HEK293T (cell line): ENCODE data around the gene SLC25A39.
"Not testable (repeated sequence)": the region's sequence is repeated elsewhere in the genome, so short reads cannot be mapped to it uniquely, and the experiment has no call there.

Experiments
- CTCF ChIA-PET: fragments of 350-600 bp; formaldehyde crosslinking; extraction: SDS; loops from one replicate; lab custom pipeline; 2021; ENCODE audit warnings: antibody characterized with exemption, inconsistent platforms; lab: Yijun Ruan, JAX
- POLR2A ChIA-PET: fragments of 350-600 bp; formaldehyde crosslinking; extraction: SDS; loops from one replicate; lab custom pipeline; 2020; ENCODE audit warnings: antibody characterized with exemption, inconsistent platforms; lab: Yijun Ruan, JAX
- DNase-seq: peaks from one replicate; pipeline ENCODE4 v3.0.0; 2012; ENCODE audit warnings: mixed read lengths; ENCODE audit errors: extremely low spot score
- ARNT ChIP-seq: fragments of 450-650 bp; IDR thresholded peaks from 2 replicates; pipeline ENCODE4 v1.6.1; 2017; ENCODE audit warnings: mild to moderate bottlenecking
- BHLHE40 ChIP-seq: fragments of 450-650 bp; IDR thresholded peaks from 2 replicates; pipeline ENCODE4 v1.6.1; 2016; ENCODE audit warnings: mild to moderate bottlenecking, moderate library complexity, borderline replicate concordance
- CTBP1 ChIP-seq: fragments of 450-650 bp; IDR thresholded peaks from 2 replicates; pipeline ENCODE4 v1.6.1; 2016; ENCODE audit warnings: borderline replicate concordance
- ELF4 ChIP-seq: fragments of 450-650 bp; IDR thresholded peaks from 2 replicates; pipeline ENCODE4 v1.6.1; 2017; ENCODE audit warnings: antibody characterized with exemption
- FOXA1 ChIP-seq: fragments of 450-650 bp; IDR thresholded peaks from 2 replicates; pipeline ENCODE4 v1.6.1; 2016; ENCODE audit warnings: mild to moderate bottlenecking
- FOXK2 ChIP-seq: fragments of 450-650 bp; IDR thresholded peaks from 2 replicates; pipeline ENCODE4 v1.6.1; 2016; ENCODE audit warnings: mild to moderate bottlenecking
- FOXM1 ChIP-seq: fragments of 450-650 bp; IDR thresholded peaks from 2 replicates; pipeline ENCODE4 v1.6.1; 2017; ENCODE audit warnings: mild to moderate bottlenecking, borderline replicate concordance
- HDGF ChIP-seq: fragments of 450-650 bp; IDR thresholded peaks from 2 replicates; pipeline ENCODE4 v1.6.1; 2017; ENCODE audit warnings: antibody characterized with exemption, borderline replicate concordance
- L3MBTL2 ChIP-seq: fragments of 450-650 bp; conservative IDR thresholded peaks from 2 replicates; pipeline ENCODE4 v1.6.1; 2016; ENCODE audit warnings: mild to moderate bottlenecking
- LEF1 ChIP-seq: fragments of 450-650 bp; IDR thresholded peaks from 2 replicates; pipeline ENCODE4 v1.6.1; 2017; ENCODE audit warnings: mild to moderate bottlenecking, borderline replicate concordance
- NFRKB ChIP-seq: fragments of 450-650 bp; IDR thresholded peaks from 2 replicates; pipeline ENCODE4 v1.6.1; 2016; ENCODE audit warnings: mild to moderate bottlenecking, moderate library complexity
- SP1 ChIP-seq: fragments of 450-650 bp; IDR thresholded peaks from 2 replicates; pipeline ENCODE4 v1.6.1; 2017
- SUZ12 ChIP-seq: fragments of 450-650 bp; IDR thresholded peaks from 2 replicates; pipeline ENCODE4 v1.6.1; 2016; ENCODE audit warnings: mild to moderate bottlenecking
- TARDBP ChIP-seq: fragments of 450-650 bp; IDR thresholded peaks from 2 replicates; pipeline ENCODE4 v1.6.1; 2016
- ZNF384 ChIP-seq: fragments of 450-650 bp; IDR thresholded peaks from 2 replicates; pipeline ENCODE4 v1.6.1; 2016
- TF ChIP-seq, protein P1 (sequence below): fragments of 450-650 bp; IDR thresholded peaks from 2 replicates; pipeline ENCODE4 v1.6.1; 2016

Gene SLC25A39

DNA sequence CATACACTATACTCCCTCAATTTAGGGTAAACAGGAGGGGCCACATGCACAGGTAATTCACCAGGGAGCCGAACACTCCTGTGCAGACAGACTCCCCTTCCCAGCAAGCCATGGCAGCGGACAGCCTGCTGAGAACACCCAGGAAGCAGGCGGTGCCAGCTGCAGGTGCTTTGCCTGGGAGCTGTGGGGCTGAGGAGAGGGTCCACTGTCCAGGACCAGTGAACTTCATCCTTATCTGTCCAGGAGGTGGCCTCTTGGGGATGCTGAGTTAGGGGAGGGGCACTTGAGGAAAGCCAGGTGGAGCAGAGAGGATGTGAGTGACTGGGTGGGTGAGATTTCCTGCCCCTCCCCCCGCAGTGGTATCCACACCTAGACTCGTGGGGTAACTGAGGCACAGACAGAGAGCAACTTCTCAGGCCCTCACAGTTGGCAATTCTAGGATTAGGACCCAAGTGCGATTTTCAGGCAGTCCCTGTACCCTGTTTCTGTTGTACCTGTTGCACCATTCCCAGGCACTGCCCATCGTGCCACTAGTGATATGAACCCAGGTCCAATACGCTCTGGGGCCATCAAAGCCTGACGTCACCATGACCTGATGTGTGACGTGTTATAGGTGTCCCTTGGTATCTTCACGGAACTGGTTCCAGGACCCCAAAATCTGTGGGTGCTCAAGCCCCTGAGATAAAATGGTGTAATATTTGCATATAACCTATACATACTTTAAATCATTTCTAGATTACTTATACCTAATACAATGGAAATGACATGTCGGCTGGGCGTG, 21.6 kb upstream of the SLC25A39 start:
- no peak for DNase-seq
- ChIA-PET POLR2A (interaction anchor here (0.6 to 2.2 kb wide), 15 partner anchors 12 to 301 kb away, joined by 3 to 14 read pairs (median 6); partner anchors contain the start of genes TMUB2 and UBTF), CTCF (interaction anchor here (0.9 to 2.8 kb wide), 10 partner anchors 11 to 298 kb away, joined by 3 to 28 read pairs (median 4); no protein-coding TSS in a partner anchor)
- TF ChIP-seq NFRKB (no peak), ELF4 (no peak), FOXM1 (no peak), HDGF (no peak)
- TF ChIP-seq, protein P1, sequence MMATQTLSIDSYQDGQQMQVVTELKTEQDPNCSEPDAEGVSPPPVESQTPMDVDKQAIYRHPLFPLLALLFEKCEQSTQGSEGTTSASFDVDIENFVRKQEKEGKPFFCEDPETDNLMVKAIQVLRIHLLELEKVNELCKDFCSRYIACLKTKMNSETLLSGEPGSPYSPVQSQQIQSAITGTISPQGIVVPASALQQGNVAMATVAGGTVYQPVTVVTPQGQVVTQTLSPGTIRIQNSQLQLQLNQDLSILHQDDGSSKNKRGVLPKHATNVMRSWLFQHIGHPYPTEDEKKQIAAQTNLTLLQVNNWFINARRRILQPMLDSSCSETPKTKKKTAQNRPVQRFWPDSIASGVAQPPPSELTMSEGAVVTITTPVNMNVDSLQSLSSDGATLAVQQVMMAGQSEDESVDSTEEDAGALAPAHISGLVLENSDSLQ, result no peak

DNA sequence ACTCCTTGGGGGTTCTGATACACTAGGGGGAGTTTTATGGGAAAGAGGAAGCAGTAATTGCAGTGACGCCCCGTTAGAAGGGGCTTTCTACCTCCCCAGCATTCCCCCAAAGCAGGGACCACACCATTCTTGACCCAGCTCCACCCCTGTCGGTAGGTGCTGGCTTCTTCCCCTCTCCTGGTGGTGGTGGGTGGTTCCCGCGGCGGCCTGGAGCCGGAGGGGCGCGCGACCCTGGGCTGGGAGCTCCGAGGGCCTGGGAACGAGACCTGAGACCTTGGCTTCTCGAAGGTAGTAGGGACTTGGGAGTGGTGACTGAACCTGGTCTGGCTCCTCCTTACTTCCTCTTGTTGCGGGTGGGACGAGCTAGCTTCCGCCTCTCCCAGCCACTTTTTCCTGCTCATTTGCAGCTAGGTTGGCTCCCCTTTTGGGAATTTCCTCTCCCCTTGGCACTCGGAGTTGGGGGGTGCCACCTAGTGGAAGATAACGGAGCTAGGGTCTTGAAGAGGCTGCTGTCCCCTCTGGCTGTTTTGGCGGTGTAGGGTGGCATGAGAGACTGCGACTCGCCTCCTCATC, 20.9 kb upstream of the SLC25A39 start:
- peak; percentile 40 for DNase-seq
- POLR2A ChIA-PET, result interaction anchor here (0.6 to 2.2 kb wide), 18 partner anchors 10 to 302 kb away, joined by 3 to 14 read pairs (median 4); partner anchors contain the start of genes TMUB2 and UBTF
- TF ChIP-seq FOXA1, result no peak
- TF ChIP-seq SP1, result no peak
- TF ChIP-seq FOXM1, result no peak
- no peak for TF ChIP-seq L3MBTL2
- CTCF ChIA-PET, result interaction anchor here (0.6 to 2.8 kb wide), 12 partner anchors 10 to 299 kb away, joined by 3 to 28 read pairs (median 3); no protein-coding TSS in a partner anchor

DNA sequence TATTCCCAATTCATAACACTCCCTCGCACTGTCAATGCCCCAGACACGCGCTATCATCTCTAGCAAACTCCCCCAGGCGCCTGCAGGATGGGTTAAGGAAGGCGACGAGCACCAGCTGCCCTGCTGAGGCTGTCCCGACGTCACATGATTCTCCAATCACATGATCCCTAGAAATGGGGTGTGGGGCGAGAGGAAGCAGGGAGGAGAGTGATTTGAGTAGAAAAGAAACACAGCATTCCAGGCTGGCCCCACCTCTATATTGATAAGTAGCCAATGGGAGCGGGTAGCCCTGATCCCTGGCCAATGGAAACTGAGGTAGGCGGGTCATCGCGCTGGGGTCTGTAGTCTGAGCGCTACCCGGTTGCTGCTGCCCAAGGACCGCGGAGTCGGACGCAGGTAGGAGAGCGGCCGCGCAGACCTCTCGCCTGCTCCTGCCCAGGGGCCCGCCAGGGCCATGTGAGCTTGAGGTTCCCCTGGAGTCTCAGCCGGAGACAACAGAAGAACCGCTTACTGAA, 20.4 kb upstream of the SLC25A39 start, which contains the start of gene GRN:
Gene GRN, plus strand, starts transcription at position 364 of the 515 bp plus-strand sequence. CDS start 3,863 bp downstream, outside the sequence.
- peak; percentile 96 for DNase-seq
- no peak for TF ChIP-seq FOXA1
- TF ChIP-seq L3MBTL2, result peak; percentile 98
- CTCF ChIA-PET, result interaction anchor here (0.6 to 2.8 kb wide), 13 partner anchors 9 to 299 kb away, joined by 3 to 28 read pairs (median 3); partner anchors contain the start of gene FAM171A2
- POLR2A ChIA-PET, result interaction anchor here (0.6 to 2.2 kb wide), 16 partner anchors 10 to 303 kb away, joined by 3 to 14 read pairs (median 6); partner anchors contain the start of gene TMUB2

DNA sequence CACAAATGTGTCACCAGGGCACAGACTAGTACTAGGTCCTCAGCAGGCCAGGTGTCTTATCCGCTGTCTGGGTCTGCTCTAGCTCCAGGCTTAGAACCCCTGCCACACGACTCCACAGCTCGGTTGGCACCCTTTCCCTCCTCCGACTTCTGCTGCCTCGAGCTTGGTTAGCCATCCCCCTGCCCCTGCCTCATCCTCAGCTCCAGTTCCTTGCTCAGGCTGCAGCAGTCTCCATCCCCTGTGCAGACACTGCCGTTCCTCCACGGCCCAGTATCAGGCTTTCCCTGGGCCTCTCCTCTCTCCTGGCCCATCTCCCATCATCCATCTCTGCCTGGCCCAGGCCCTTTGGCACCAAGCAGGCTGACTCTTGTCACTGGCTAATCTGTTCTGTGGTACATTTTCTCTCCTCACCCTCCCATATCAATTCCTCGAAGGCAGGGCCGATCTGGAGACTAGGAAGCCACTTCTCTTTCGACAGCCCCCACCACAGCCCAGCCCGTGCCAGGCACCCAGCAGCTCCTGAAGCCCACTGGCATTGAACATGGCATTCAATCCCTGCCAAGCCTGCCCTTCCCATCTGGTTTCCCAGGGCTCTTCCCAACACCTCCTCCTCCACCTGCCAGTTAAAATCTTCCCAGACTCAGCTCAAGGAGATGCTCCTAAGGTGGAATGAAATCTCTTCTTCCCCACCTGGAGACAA, 19.0 kb upstream of the SLC25A39 start:
- ChIA-PET CTCF (interaction anchor here (1.0 to 2.8 kb wide), 3 partner anchors 11 to 133 kb away, joined by 5 to 28 read pairs (median 5); partner anchors contain the start of gene FAM171A2), POLR2A (interaction anchor here (2.2 kb wide), 1 partner anchor 15 kb away, joined by 14 read pairs; no protein-coding TSS in a partner anchor)
- DNase-seq, result no peak
- TF ChIP-seq CTBP1 (no peak), SUZ12 (no peak), TARDBP (no peak), NFRKB (no peak), ELF4 (no peak), ARNT (no peak), ZNF384 (no peak), FOXA1 (no peak), BHLHE40 (no peak), SP1 (no peak), FOXM1 (no peak), L3MBTL2 (no peak), FOXK2 (no peak), LEF1 (no peak), HDGF (no peak)
- TF ChIP-seq, protein P1, result no peak

DNA sequence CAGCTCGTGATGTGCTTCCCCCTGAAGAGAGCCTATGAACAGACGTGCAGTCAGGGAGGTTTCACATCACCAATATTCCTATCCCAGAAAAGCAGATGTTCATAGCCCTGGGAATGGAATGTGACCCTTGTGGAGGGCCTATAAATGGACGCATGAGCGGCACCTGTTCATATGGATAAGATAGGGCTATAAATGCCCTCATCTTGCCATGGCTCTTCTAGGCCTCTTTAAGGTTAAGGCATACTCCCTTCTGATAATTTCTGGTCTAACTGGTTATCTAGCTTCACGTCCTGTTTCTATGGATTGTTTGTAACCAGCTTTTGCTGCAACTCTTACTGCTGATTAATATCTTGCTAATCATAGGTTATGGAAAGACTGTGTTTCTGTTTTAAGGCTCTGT, 15.9 kb upstream of the SLC25A39 start:
- DNase-seq, POLR2A ChIA-PET: not testable (repeated sequence)
- CTCF ChIA-PET, result interaction anchor here (0.6 to 1.5 kb wide), 3 partner anchors 10 to 241 kb away, joined by 3 to 5 read pairs (median 3); no protein-coding TSS in a partner anchor

DNA sequence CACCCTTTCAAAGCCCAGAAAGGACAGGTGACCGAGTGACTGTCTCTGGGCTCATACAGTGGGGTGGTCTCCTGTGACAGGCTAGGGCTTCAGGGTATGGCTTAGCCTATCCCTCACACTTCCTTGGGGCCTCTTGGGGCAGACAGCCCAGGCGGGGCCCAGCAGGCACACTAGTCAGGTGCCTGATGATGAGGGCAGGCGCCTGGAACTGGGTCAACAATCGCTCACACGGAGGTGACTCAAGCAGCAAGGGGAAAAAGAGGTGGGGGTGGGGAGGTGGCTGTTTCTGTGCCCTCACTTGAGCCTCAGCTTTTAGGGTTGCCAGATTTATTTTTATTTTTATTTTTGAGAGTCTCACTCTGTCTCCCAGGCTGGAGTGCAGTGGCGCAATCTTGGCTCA, 14.1 kb upstream of the SLC25A39 start:
- TF ChIP-seq ELF4 (no peak), ZNF384 (no peak), SUZ12 (no peak), SP1 (no peak)
- ChIA-PET POLR2A (no interaction called here), CTCF (interaction anchor here (0.7 kb wide), 1 partner anchor 1518 kb away, joined by 7 read pairs; no protein-coding TSS in a partner anchor)
- no peak for DNase-seq
